Ureter (tissue), 1 donor: ENCODE measurements around the gene ZNF827. TPM values are rescaled to one million over a fixed set of nuclear protein-coding genes. Genes with fewer than 3 reads are reported as not detected.

Experiments used
- DNase-seq: peaks from one replicate; pipeline ENCODE4 v3.0.0-alpha.2; 2020; ENCODE audit warnings: low spot score
- total RNA-seq: library from RNA; stranded (reverse); gene quantifications from one replicate; pipeline ENCODE4 v1.2.4, GENCODE V29; 2023
- donor health status: DM: yes; HTN: yes; CAD: no.

ZNF827 gene
- total RNA-seq, 1 donor from 2014 or later = 59.4 TPM

GRCh38 chr4:145716661-145717200, 221.9 kb downstream of the ZNF827 start:
- DNase-seq = no peak

- no peak for DNase-seq
Measured at GRCh38 chr4:145716200-145716599, 222.4 kb downstream of the ZNF827 start.

GRCh38 chr4:145709843-145710242, 228.8 kb downstream of the ZNF827 start:
- no peak for DNase-seq

- DNase-seq = no peak
Measured at GRCh38 chr4:145709336-145709735, 229.3 kb downstream of the ZNF827 start.

Other genes with a start within 250 kb of the ZNF827 start
- gene LSM6, start 236.9 kb upstream of the ZNF827 start, total RNA-seq = 32.5 TPM